Measurements from ENCODE around the gene FHOD3. TPM values are rescaled to one million over a fixed set of nuclear protein-coding genes. Genes with fewer than 3 reads are reported as not detected.

Gene FHOD3
- total RNA-seq, 1 experiment from 2014 or later, result 10.6 TPM

- Histone ChIP-seq H3K79me2 (ENCODE audit: low read depth) (no peaks in the 10 kb centered on the region), H4K20me1 (ENCODE audit: insufficient read depth) (no peaks in the 10 kb centered on the region), H3K4me3 (no peak overlapping the region), H3K4me1 (replicated peaks; ENCODE audit: insufficient read depth) (no peaks in the 10 kb centered on the region), H3K27me3 (ENCODE audit: insufficient read depth, low read depth) (no peaks in the 10 kb centered on the region), H2AFZ (no peak overlapping the region), H3K27ac (no peak overlapping the region), H3K4me2 (no peak overlapping the region), H3F3A (ENCODE audit: insufficient read depth, low read depth) (no peaks in the 10 kb centered on the region), H3K36me3 (ENCODE audit: low read depth) (no peaks in the 10 kb centered on the region), H3K9me3 (ENCODE audit: insufficient read depth, low read depth) (no peaks in the 10 kb centered on the region), H3K9me2 (ENCODE audit: insufficient read depth) (no peaks in the 10 kb centered on the region)
- TF ChIP-seq EZH2 (IDR thresholded peaks at IDR 0.05; ENCODE audit: low read depth), result no peak
- TF ChIP-seq, protein P1, sequence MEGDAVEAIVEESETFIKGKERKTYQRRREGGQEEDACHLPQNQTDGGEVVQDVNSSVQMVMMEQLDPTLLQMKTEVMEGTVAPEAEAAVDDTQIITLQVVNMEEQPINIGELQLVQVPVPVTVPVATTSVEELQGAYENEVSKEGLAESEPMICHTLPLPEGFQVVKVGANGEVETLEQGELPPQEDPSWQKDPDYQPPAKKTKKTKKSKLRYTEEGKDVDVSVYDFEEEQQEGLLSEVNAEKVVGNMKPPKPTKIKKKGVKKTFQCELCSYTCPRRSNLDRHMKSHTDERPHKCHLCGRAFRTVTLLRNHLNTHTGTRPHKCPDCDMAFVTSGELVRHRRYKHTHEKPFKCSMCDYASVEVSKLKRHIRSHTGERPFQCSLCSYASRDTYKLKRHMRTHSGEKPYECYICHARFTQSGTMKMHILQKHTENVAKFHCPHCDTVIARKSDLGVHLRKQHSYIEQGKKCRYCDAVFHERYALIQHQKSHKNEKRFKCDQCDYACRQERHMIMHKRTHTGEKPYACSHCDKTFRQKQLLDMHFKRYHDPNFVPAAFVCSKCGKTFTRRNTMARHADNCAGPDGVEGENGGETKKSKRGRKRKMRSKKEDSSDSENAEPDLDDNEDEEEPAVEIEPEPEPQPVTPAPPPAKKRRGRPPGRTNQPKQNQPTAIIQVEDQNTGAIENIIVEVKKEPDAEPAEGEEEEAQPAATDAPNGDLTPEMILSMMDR (conservative IDR thresholded peaks at IDR 0.05), result peak; percentile 27; the same call in 1 of the 2 replicates
- ChIA-PET CTCF (no interaction called here), POLR2A (ENCODE audit: unreplicated experiment) (no interaction called here)
- DNase-seq, result peak in 1 of 2 experiments; percentile 8
- intact Hi-C loops (cut with micrococcal nuclease; ENCODE audit: unreplicated experiment), result loop anchor here (5.0 kb wide), 1 partner anchor 114 kb away; the partner anchor contains the start of gene FHOD3
- no TSS peak for BruUV-seq (replicated peaks)
These were observed 114.2 kb downstream of the FHOD3 start for GRCh38 chr18:36411745-36412168.

GRCh38 chr18:36412778-36413177 is 115.3 kb downstream of the FHOD3 start:
- ChIA-PET CTCF (no interaction called here), POLR2A (ENCODE audit: unreplicated experiment) (no interaction called here)
- Histone ChIP-seq H3K27ac (no peak overlapping the region), H4K20me1 (ENCODE audit: insufficient read depth) (no peaks in the 10 kb centered on the region), H2AFZ (no peak overlapping the region), H3K36me3 (ENCODE audit: low read depth) (no peaks in the 10 kb centered on the region), H3K4me2 (no peak overlapping the region), H3K4me1 (replicated peaks; ENCODE audit: insufficient read depth) (no peaks in the 10 kb centered on the region), H3F3A (ENCODE audit: insufficient read depth, low read depth) (no peaks in the 10 kb centered on the region), H3K9me2 (ENCODE audit: insufficient read depth) (no peaks in the 10 kb centered on the region), H3K79me2 (ENCODE audit: low read depth) (no peaks in the 10 kb centered on the region), H3K4me3 (no peak overlapping the region), H3K9me3 (ENCODE audit: insufficient read depth, low read depth) (no peaks in the 10 kb centered on the region), H3K27me3 (ENCODE audit: insufficient read depth, low read depth) (no peaks in the 10 kb centered on the region)
- TF ChIP-seq, protein P1 (conservative IDR thresholded peaks at IDR 0.05), result peak; percentile 48
- no peak for TF ChIP-seq EZH2 (IDR thresholded peaks at IDR 0.05; ENCODE audit: low read depth)
- DNase-seq, result peak in 1 of 2 experiments; percentile 4
- BruUV-seq (replicated peaks), result no TSS peak
- intact Hi-C loops (cut with micrococcal nuclease; ENCODE audit: unreplicated experiment), result loop anchor here (5.0 kb wide), 1 partner anchor 115 kb away; the partner anchor contains the start of gene FHOD3

DNA sequence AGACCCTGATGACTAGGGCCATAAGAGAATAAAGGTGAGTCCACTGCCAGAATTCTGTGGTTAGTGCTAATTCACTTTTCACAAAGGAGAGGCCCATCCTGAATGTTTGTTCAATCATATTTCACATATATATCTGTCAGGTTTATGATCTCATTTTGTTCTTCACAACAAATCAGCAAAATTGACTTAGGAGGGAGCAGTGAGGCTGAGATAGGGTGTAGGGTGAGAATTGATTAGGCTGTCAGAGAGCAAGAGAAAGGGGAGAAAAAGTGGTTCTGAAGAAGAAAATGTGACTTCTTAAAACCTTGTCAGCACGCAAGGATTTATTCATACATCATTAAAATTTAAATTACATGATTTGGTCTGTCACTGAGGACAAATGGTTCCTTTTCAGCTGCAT is 117.7 kb downstream of the FHOD3 start:
- Histone ChIP-seq H3K4me1 (replicated peaks; ENCODE audit: insufficient read depth) (no peaks in the 10 kb centered on the region), H3K4me2 (no peak overlapping the region), H3K79me2 (ENCODE audit: low read depth) (no peaks in the 10 kb centered on the region), H4K20me1 (ENCODE audit: insufficient read depth) (no peaks in the 10 kb centered on the region), H3F3A (ENCODE audit: insufficient read depth, low read depth) (no peaks in the 10 kb centered on the region), H3K27me3 (ENCODE audit: insufficient read depth, low read depth) (no peaks in the 10 kb centered on the region), H2AFZ (no peak overlapping the region), H3K36me3 (ENCODE audit: low read depth) (no peaks in the 10 kb centered on the region), H3K27ac (no peak overlapping the region), H3K9me3 (ENCODE audit: insufficient read depth, low read depth) (no peaks in the 10 kb centered on the region), H3K9me2 (ENCODE audit: insufficient read depth) (no peaks in the 10 kb centered on the region), H3K4me3 (no peak overlapping the region)
- DNase-seq, result no peak
- no TSS peak for BruUV-seq (replicated peaks)
- ChIA-PET POLR2A (ENCODE audit: unreplicated experiment) (no interaction called here), CTCF (no interaction called here)
- intact Hi-C loops (cut with micrococcal nuclease; ENCODE audit: unreplicated experiment), result no loop called here
- TF ChIP-seq, protein P1 (conservative IDR thresholded peaks at IDR 0.05), result no peak
- TF ChIP-seq EZH2 (IDR thresholded peaks at IDR 0.05; ENCODE audit: low read depth), result no peak

Data from PC-9 (cell line).